HCT116 (cell line): ENCODE data around the gene KCNC1. TPM values are rescaled to one million over a fixed set of nuclear protein-coding genes. Genes with fewer than 3 reads are reported as not detected.

Experiments
- ATAC-seq: fragments of 200-7000 bp; cut with Tn5 transposase; 2 replicates; pipeline ENCODE4 v1.9.1; 2020; ENCODE audit warnings: mild to moderate bottlenecking, moderate library complexity
- BruUV-seq: library from RNA; stranded (reverse); fragments of 400-500 nt; replicated peaks from 2 replicates; lab custom pipeline; 2021; lab: Mats Ljungman, UMichigan
- CTCF ChIA-PET: fragments of 300-600 bp; sonication (Branson Sonifier 250); formaldehyde crosslinking; loops from one replicate; lab custom pipeline; 2021; ENCODE audit warnings: antibody characterized with exemption; lab: Charles Lee
- POLR2A ChIA-PET: fragments of 300-600, 350-600 bp; sonication (Branson Sonifier 250); formaldehyde crosslinking; loops from one replicate; lab custom pipeline; 2021; ENCODE audit warnings: antibody characterized with exemption; lab: Charles Lee
- RAD21 ChIA-PET, 2 experiments: fragments of 300-600 bp; sonication (Branson Sonifier 250); formaldehyde crosslinking; loops; one replicate each; lab custom pipeline; 2023; ENCODE audit warnings: low total read pairs in 2 of 2; ENCODE audit not compliant: uncharacterized antibody in 2 of 2, unreplicated experiment in 2 of 2, low non-redundant PET in 1 of 2; lab: Charles Lee
- DNase-seq: peaks from one replicate; pipeline ENCODE4 v3.0.0-alpha.2; 2010; ENCODE audit warnings: low read depth, low spot score
- H2AFZ ChIP-seq: fragments of 200-600 bp; shearing (Covaris generic), sonication (generic); 2 replicates; pipeline ENCODE4 v1.6.1; 2017; ENCODE audit warnings: low read depth, mixed run types, mixed read lengths, antibody characterized with exemption, low read length; ENCODE audit not compliant: poor library complexity, severe bottlenecking
- H3K27ac ChIP-seq: 2 replicates; pipeline ENCODE4 v1.5.1; 2012; ENCODE audit warnings: low read depth, low read length
- H3K27me3 ChIP-seq: fragments of 200-600 bp; sonication (generic); 2 replicates; pipeline ENCODE4 v1.6.1; 2016; ENCODE audit warnings: mixed run types, low read length, mixed read lengths; ENCODE audit not compliant: insufficient read depth
- H3K36me3 ChIP-seq, 2 experiments: fragments of 200-500 bp in 1 of 2; fragments of 200-600 bp in 1 of 2; sonication (Bioruptor generic) in 1 of 2; sonication (generic) in 1 of 2; 2 replicates each; pipeline versions ENCODE4 v1.5.1 to v1.6.1; 2014 to 2016; ENCODE audit warnings: low read length in 2 of 2, inconsistent platforms in 1 of 2, mixed read lengths in 1 of 2, mixed run types in 1 of 2; ENCODE audit not compliant: insufficient read depth in 2 of 2, control insufficient read depth in 1 of 2
- H3K4me1 ChIP-seq, 2 experiments: fragments of 200-600 bp in 1 of 2; sonication (generic) in 1 of 2; 2 replicates each; pipeline versions ENCODE4 v1.5.1 to v1.6.1; 2012 to 2017; ENCODE audit warnings: low read length in 2 of 2, inconsistent platforms in 1 of 2, mild to moderate bottlenecking in 1 of 2, mixed read lengths in 1 of 2, mixed run types in 1 of 2, moderate library complexity in 1 of 2; ENCODE audit not compliant: insufficient read depth in 2 of 2, control insufficient read depth in 1 of 2
- H3K4me2 ChIP-seq: fragments of 200-600 bp; sonication (generic); 2 replicates; pipeline ENCODE4 v1.6.1; 2017; ENCODE audit warnings: mixed run types, low read length, mixed read lengths
- H3K4me3 ChIP-seq, 2 experiments: fragments of 200-600 bp in 1 of 2; sonication (generic) in 1 of 2; replicated peaks in 1 of 2; 2 replicates each; pipeline ENCODE4 v1.5.1; 2011 to 2016; ENCODE audit warnings: low read length in 2 of 2, control low read depth in 1 of 2, low read depth in 1 of 2, mild to moderate bottlenecking in 1 of 2, mixed read lengths in 1 of 2, mixed run types in 1 of 2
- H3K79me2 ChIP-seq: fragments of 200-600 bp; sonication (generic); 2 replicates; pipeline ENCODE4 v1.6.1; 2017; ENCODE audit warnings: mild to moderate bottlenecking, mixed run types, low read length, moderate library complexity, mixed read lengths; ENCODE audit not compliant: insufficient read depth
- H3K9ac ChIP-seq: fragments of 200-600 bp; sonication (generic); 2 replicates; pipeline ENCODE4 v1.6.1; 2016; ENCODE audit warnings: low read length, mixed read lengths
- H3K9me2 ChIP-seq: fragments of 200-600 bp; sonication (generic), shearing (Covaris generic); 2 replicates; pipeline ENCODE4 v1.6.1; 2017; ENCODE audit warnings: mixed run types, mild to moderate bottlenecking, moderate library complexity; ENCODE audit not compliant: insufficient read depth
- H3K9me3 ChIP-seq, 2 experiments: fragments of 200-500 bp in 1 of 2; fragments of 200-600 bp in 1 of 2; sonication (Bioruptor generic) in 1 of 2; sonication (generic) in 1 of 2; 2 replicates each; pipeline ENCODE4 v1.6.1; 2014 to 2017; ENCODE audit warnings: low read length in 2 of 2, mixed read lengths in 2 of 2, inconsistent platforms in 1 of 2, low read depth in 1 of 2, mild to moderate bottlenecking in 1 of 2, mixed run types in 1 of 2, moderate library complexity in 1 of 2; ENCODE audit not compliant: control insufficient read depth in 1 of 2, insufficient read depth in 1 of 2
- H4K20me1 ChIP-seq: fragments of 200-600 bp; sonication (generic), shearing (Covaris generic); 2 replicates; pipeline ENCODE4 v1.6.1; 2017; ENCODE audit warnings: mixed run types, mild to moderate bottlenecking, moderate library complexity; ENCODE audit not compliant: insufficient read depth
- CBX3 ChIP-seq: IDR thresholded peaks from 2 replicates; pipeline ENCODE4 v1.6.1; 2012; ENCODE audit warnings: low read depth
- CEBPB ChIP-seq: IDR thresholded peaks from 2 replicates; pipeline ENCODE4 v1.6.1; 2012; ENCODE audit warnings: low read depth
- EGR1 ChIP-seq: IDR thresholded peaks from 2 replicates; pipeline ENCODE4 v1.6.1; 2012; ENCODE audit warnings: low read depth
- ELF1 ChIP-seq: IDR thresholded peaks from 2 replicates; pipeline ENCODE4 v1.6.1; 2012; ENCODE audit warnings: low read depth, borderline replicate concordance
- EZH2phosphoT487 ChIP-seq: fragments of 200-600 bp; IDR thresholded peaks from 2 replicates; pipeline ENCODE4 v1.6.1; 2018; ENCODE audit warnings: antibody characterized with exemption, borderline replicate concordance
- FOSL1 ChIP-seq: IDR thresholded peaks from 2 replicates; pipeline ENCODE4 v1.6.1; 2012; ENCODE audit warnings: low read depth
- JUND ChIP-seq: IDR thresholded peaks from 2 replicates; pipeline ENCODE4 v1.6.1; 2012
- POLR2A ChIP-seq: IDR thresholded peaks from 2 replicates; pipeline ENCODE4 v1.7.0; 2011; ENCODE audit warnings: borderline replicate concordance; ENCODE audit not compliant: insufficient read depth, insufficient read length; ENCODE audit errors: extremely low read depth
- POLR2AphosphoS5 ChIP-seq: IDR thresholded peaks from 2 replicates; pipeline ENCODE4 v1.6.1; 2011; ENCODE audit warnings: mild to moderate bottlenecking, low read depth, low read length, moderate library complexity
- SIN3A ChIP-seq: IDR thresholded peaks from 2 replicates; pipeline ENCODE4 v1.6.1; 2012; ENCODE audit warnings: low read depth
- SP1 ChIP-seq: IDR thresholded peaks from 2 replicates; pipeline ENCODE4 v1.6.1; 2012; ENCODE audit warnings: low read depth
- SRF ChIP-seq: IDR thresholded peaks from 2 replicates; pipeline ENCODE4 v1.6.1; 2012; ENCODE audit warnings: low read depth
- TCF7L2 ChIP-seq: IDR thresholded peaks from 2 replicates; pipeline ENCODE4 v1.7.0; 2011; ENCODE audit warnings: borderline replicate concordance, inconsistent platforms; ENCODE audit not compliant: insufficient read depth, insufficient read length; ENCODE audit errors: extremely low read depth
- YY1 ChIP-seq: IDR thresholded peaks from 2 replicates; pipeline ENCODE4 v1.6.1; 2011; ENCODE audit warnings: low read length, low read depth, moderate library complexity, mild to moderate bottlenecking; ENCODE audit not compliant: insufficient replicate concordance; ENCODE audit errors: extremely low read depth
- ZFX ChIP-seq: fragments of 450-650 bp; IDR thresholded peaks from 2 replicates; pipeline ENCODE4 v1.6.1; 2017
- ZNF274 ChIP-seq: fragments of 200-500 bp; sonication (Bioruptor generic); IDR thresholded peaks from 2 replicates; pipeline ENCODE4 v1.6.1; 2014; ENCODE audit warnings: mild to moderate bottlenecking, low read depth, low read length, inconsistent platforms
- intact Hi-C: fragments of 100-400 bp; cut with micrococcal nuclease; formaldehyde crosslinking; loops from 2 replicates; pipeline ENCODE4 v1.10.0; 2022
- total RNA-seq: library from RNA; stranded (reverse); gene quantifications from one replicate; pipeline ENCODE4 v1.2.1, GENCODE V29; 2021; ENCODE audit not compliant: unreplicated experiment
- TF ChIP-seq, protein P1 (sequence below): IDR thresholded peaks from 2 replicates; pipeline ENCODE4 v1.6.1; 2012; ENCODE audit warnings: low read depth
- TF ChIP-seq, protein P2 (sequence below), 3 experiments: fragments of 200-600 bp in 1 of 3; sonication (generic) in 1 of 3; IDR thresholded peaks in 2 of 3; conservative IDR thresholded peaks in 1 of 3; 2 replicates each; pipeline ENCODE4 v1.5.1; 2012 to 2017; ENCODE audit warnings: low read depth in 2 of 3, low read length in 2 of 3, antibody characterized with exemption in 1 of 3, borderline replicate concordance in 1 of 3, control low read depth in 1 of 3, mild to moderate bottlenecking in 1 of 3, mixed read lengths in 1 of 3, mixed run types in 1 of 3, moderate library complexity in 1 of 3; ENCODE audit not compliant: insufficient read depth in 1 of 3
- TF ChIP-seq, protein P3 (sequence below): IDR thresholded peaks from 2 replicates; pipeline ENCODE4 v1.6.1; 2012
- TF ChIP-seq, protein P4 (sequence below): IDR thresholded peaks from 2 replicates; pipeline ENCODE4 v1.6.1; 2011; ENCODE audit warnings: mild to moderate bottlenecking, low read length, moderate library complexity; ENCODE audit not compliant: insufficient replicate concordance; ENCODE audit errors: extremely low read depth

The KCNC1 gene
- total RNA-seq, 1 experiment from 2014 or later, result 0.12 TPM

DNA sequence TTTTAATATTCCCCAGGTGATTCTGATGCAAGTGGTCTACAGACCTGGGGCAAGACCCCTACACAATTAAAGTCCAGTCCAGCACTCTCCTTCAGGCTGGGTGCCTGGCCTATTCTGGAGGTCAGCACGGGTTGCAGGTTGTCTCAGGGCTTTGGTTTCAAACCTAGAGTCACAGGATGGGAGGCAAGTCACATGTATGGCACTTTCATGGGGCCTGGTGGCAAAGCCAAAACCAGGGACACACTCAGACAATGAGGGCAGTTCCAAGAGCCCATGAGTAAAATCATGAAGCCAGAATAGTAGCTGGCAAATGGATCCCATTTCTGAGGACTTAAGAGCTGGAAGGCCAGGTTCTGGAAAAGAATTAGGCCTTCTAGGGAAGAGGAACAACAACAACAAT is 96.6 kb downstream of the KCNC1 start:
- POLR2A ChIA-PET, result no interaction called here
- H3K27ac ChIP-seq, result no peak overlapping the region
- no peaks in the 10 kb centered on the region for H3K4me1 ChIP-seq
- H3K4me2 ChIP-seq, result no peak overlapping the region
- no peaks in the 10 kb centered on the region for H3K9me3 ChIP-seq
- no TSS peak for BruUV-seq
- RAD21 ChIA-PET, result no interaction called here
- H4K20me1 ChIP-seq, result no peaks in the 10 kb centered on the region
- intact Hi-C loops, result no loop called here
- TF ChIP-seq CBX3, result no peak
- TF ChIP-seq, protein P1, sequence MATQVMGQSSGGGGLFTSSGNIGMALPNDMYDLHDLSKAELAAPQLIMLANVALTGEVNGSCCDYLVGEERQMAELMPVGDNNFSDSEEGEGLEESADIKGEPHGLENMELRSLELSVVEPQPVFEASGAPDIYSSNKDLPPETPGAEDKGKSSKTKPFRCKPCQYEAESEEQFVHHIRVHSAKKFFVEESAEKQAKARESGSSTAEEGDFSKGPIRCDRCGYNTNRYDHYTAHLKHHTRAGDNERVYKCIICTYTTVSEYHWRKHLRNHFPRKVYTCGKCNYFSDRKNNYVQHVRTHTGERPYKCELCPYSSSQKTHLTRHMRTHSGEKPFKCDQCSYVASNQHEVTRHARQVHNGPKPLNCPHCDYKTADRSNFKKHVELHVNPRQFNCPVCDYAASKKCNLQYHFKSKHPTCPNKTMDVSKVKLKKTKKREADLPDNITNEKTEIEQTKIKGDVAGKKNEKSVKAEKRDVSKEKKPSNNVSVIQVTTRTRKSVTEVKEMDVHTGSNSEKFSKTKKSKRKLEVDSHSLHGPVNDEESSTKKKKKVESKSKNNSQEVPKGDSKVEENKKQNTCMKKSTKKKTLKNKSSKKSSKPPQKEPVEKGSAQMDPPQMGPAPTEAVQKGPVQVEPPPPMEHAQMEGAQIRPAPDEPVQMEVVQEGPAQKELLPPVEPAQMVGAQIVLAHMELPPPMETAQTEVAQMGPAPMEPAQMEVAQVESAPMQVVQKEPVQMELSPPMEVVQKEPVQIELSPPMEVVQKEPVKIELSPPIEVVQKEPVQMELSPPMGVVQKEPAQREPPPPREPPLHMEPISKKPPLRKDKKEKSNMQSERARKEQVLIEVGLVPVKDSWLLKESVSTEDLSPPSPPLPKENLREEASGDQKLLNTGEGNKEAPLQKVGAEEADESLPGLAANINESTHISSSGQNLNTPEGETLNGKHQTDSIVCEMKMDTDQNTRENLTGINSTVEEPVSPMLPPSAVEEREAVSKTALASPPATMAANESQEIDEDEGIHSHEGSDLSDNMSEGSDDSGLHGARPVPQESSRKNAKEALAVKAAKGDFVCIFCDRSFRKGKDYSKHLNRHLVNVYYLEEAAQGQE, result no peak
- TF ChIP-seq, protein P2, sequence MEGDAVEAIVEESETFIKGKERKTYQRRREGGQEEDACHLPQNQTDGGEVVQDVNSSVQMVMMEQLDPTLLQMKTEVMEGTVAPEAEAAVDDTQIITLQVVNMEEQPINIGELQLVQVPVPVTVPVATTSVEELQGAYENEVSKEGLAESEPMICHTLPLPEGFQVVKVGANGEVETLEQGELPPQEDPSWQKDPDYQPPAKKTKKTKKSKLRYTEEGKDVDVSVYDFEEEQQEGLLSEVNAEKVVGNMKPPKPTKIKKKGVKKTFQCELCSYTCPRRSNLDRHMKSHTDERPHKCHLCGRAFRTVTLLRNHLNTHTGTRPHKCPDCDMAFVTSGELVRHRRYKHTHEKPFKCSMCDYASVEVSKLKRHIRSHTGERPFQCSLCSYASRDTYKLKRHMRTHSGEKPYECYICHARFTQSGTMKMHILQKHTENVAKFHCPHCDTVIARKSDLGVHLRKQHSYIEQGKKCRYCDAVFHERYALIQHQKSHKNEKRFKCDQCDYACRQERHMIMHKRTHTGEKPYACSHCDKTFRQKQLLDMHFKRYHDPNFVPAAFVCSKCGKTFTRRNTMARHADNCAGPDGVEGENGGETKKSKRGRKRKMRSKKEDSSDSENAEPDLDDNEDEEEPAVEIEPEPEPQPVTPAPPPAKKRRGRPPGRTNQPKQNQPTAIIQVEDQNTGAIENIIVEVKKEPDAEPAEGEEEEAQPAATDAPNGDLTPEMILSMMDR (IDR thresholded peaks at IDR 0.05 in 2 of 3, conservative IDR thresholded peaks at IDR 0.05 in 1 of 3; ENCODE audit: borderline replicate concordance in 1 of 3, insufficient read depth in 1 of 3, low read depth in 2 of 3, low read length in 2 of 3), result no peak
- TF ChIP-seq ZNF274, result no peak
- TF ChIP-seq EGR1, result no peak
- TF ChIP-seq EZH2phosphoT487, result no peak
- TF ChIP-seq, protein P3, sequence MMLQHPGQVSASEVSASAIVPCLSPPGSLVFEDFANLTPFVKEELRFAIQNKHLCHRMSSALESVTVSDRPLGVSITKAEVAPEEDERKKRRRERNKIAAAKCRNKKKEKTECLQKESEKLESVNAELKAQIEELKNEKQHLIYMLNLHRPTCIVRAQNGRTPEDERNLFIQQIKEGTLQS, result no peak
- TF ChIP-seq CEBPB, result no peak
- TF ChIP-seq FOSL1, result no peak
- TF ChIP-seq TCF7L2, result no peak
- TF ChIP-seq SP1, result no peak
- no peak for TF ChIP-seq SRF
- TF ChIP-seq YY1, result no peak
- no peak for TF ChIP-seq ZFX
- TF ChIP-seq JUND, result no peak
- TF ChIP-seq POLR2A, result no peak
- TF ChIP-seq SIN3A, result no peak
- TF ChIP-seq ELF1, result no peak
- TF ChIP-seq POLR2AphosphoS5, result no peak
- TF ChIP-seq, protein P4, sequence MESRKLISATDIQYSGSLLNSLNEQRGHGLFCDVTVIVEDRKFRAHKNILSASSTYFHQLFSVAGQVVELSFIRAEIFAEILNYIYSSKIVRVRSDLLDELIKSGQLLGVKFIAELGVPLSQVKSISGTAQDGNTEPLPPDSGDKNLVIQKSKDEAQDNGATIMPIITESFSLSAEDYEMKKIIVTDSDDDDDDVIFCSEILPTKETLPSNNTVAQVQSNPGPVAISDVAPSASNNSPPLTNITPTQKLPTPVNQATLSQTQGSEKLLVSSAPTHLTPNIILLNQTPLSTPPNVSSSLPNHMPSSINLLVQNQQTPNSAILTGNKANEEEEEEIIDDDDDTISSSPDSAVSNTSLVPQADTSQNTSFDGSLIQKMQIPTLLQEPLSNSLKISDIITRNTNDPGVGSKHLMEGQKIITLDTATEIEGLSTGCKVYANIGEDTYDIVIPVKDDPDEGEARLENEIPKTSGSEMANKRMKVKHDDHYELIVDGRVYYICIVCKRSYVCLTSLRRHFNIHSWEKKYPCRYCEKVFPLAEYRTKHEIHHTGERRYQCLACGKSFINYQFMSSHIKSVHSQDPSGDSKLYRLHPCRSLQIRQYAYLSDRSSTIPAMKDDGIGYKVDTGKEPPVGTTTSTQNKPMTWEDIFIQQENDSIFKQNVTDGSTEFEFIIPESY, result no peak
- TF ChIP-seq, all 23 proteins: peak for 0
- CTCF ChIA-PET, result no interaction called here
- H3K4me3 ChIP-seq, result no peak overlapping the region
- no peaks in the 10 kb centered on the region for H3K27me3 ChIP-seq
- no peaks in the 10 kb centered on the region for H3K9me2 ChIP-seq
- H2AFZ ChIP-seq, result no peak overlapping the region
- H3K79me2 ChIP-seq, result no peaks in the 10 kb centered on the region
- H3K9ac ChIP-seq, result no peak overlapping the region
- no peak for DNase-seq
- H3K36me3 ChIP-seq, result no peaks in the 10 kb centered on the region
- no peak for ATAC-seq
